ENCODE results near the gene ZNF106.

The ZNF106 gene

DNA sequence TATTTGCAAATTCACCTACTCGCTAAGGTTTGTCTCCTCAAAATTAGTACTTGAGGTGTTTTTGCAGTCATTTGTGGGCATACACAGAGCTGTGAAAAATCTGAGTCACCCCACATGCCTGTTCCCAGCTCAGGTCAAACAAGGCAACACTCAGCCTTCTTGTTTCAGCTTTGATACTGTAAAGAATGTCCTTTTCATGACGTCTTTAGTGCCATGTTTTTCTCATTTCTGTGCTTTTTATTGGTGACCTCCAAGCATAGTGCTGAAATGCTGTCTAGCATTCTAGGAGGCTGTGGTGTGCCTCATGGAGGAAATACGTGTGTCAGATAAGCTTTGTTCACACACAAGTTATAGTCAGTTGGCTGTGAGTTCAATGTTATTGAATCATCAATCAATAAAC lies 122.8 kb downstream of the ZNF106 start:
- POLR2A ChIA-PET: interaction anchor here (0.6 kb wide), 1 partner anchor 21 kb away, joined by 3 read pairs; no protein-coding TSS in a partner anchor
- CTCF ChIA-PET: interaction anchor here (0.7 to 2.5 kb wide), 4 partner anchors 9 to 19 kb away, joined by 3 to 14 read pairs (median 4); partner anchors contain the start of gene CAPN3
- no peak for DNase-seq (ENCODE audit: low read depth, low spot score)
- TF ChIP-seq, protein P1, sequence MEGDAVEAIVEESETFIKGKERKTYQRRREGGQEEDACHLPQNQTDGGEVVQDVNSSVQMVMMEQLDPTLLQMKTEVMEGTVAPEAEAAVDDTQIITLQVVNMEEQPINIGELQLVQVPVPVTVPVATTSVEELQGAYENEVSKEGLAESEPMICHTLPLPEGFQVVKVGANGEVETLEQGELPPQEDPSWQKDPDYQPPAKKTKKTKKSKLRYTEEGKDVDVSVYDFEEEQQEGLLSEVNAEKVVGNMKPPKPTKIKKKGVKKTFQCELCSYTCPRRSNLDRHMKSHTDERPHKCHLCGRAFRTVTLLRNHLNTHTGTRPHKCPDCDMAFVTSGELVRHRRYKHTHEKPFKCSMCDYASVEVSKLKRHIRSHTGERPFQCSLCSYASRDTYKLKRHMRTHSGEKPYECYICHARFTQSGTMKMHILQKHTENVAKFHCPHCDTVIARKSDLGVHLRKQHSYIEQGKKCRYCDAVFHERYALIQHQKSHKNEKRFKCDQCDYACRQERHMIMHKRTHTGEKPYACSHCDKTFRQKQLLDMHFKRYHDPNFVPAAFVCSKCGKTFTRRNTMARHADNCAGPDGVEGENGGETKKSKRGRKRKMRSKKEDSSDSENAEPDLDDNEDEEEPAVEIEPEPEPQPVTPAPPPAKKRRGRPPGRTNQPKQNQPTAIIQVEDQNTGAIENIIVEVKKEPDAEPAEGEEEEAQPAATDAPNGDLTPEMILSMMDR (IDR thresholded peaks at IDR 0.05; ENCODE audit: insufficient read depth, low read length, missing control alignments): no peak
- no peak overlapping the region for H3K4me3 ChIP-seq (ENCODE audit: low read depth, low read length)

DNA sequence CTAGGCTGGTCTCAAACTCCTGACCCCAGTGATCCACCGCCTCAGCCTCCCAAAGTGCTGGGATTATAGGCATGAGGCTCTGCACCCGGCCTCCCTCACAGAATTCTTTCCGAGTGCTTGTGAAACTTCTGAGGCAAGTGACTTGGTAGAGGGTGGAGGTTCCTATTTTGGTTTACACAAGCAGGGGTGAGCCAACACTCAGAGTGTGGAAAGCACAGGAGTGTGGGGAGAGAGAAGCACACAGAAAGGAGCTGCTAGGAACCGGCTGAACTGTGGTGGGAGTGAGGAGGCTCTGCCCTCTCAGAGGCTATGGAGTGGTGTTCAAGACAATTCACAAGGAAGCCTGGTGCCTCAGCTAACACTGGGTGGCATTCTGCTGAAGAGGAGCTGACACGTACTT lies 123.9 kb downstream of the ZNF106 start:
- ChIA-PET POLR2A (no interaction called here), CTCF (interaction anchor here (1.8 to 2.5 kb wide), 2 partner anchors 10 to 18 kb away, joined by 4 to 14 read pairs; no protein-coding TSS in a partner anchor)
- DNase-seq (ENCODE audit: low read depth, low spot score): no peak
- TF ChIP-seq, protein P1 (IDR thresholded peaks at IDR 0.05; ENCODE audit: insufficient read depth, low read length, missing control alignments): no peak
- H3K4me3 ChIP-seq (ENCODE audit: low read depth, low read length): no peak overlapping the region

DNA sequence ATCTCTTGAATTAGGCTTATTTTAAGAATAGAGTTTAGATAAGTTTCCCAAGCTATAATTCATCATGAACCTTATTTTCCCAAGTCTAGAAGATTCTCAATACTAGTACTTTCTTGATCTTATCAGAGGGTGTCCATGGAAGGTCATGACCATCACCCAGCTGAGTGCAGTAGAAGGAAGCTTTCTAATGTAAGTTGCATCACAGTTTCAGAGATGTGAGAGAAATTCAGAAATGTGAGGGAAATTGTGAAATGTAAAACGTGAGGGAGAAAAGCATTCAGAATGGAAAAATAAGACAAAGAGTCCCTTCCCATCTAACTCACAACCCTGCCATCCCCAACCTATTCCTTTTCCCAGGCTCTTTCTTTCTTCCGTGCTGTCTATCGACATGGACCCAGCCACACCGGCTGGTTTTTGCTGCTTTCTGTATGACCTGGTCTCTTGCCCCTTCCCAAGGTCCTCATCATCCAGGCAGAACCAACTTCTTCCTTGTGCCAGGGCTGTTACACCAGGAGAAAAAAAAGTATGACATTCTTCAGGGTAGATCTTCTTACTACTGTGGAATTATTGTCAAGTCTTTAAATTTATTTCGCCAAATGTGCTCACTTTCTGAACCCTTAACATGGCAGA lies 124.9 kb downstream of the ZNF106 start:
- no peak overlapping the region for H3K4me3 ChIP-seq (ENCODE audit: low read depth, low read length)
- POLR2A ChIA-PET: no interaction called here
- no peak for DNase-seq (ENCODE audit: low read depth, low spot score)
- TF ChIP-seq, protein P1 (IDR thresholded peaks at IDR 0.05; ENCODE audit: insufficient read depth, low read length, missing control alignments): no peak
- CTCF ChIA-PET: no interaction called here

DNA sequence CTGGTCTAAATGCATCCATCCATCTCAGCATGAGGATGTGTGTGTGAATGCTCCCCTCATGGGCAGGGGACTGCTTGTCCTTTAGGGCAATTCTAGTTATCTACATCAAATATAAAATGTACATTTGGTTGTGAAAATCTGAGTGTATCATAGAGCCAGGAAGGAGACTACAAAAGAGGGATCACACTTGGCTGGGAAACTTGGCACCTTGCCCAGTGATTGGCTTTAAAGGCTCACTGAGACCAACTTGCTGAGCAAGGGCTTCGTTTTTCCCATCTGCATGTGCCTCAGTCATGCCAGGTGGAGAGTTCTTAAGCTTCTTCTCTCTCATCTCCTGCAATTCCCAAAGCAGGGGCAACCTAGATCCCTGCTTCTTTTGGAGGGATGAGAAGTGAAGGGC lies 126.4 kb downstream of the ZNF106 start:
- POLR2A ChIA-PET: no interaction called here
- DNase-seq (ENCODE audit: low read depth, low spot score): no peak
- CTCF ChIA-PET: interaction anchor here (1.2 kb wide), 1 partner anchor 20 kb away, joined by 3 read pairs; no protein-coding TSS in a partner anchor
- no peak overlapping the region for H3K4me3 ChIP-seq (ENCODE audit: low read depth, low read length)
- TF ChIP-seq, protein P1 (IDR thresholded peaks at IDR 0.05; ENCODE audit: insufficient read depth, low read length, missing control alignments): no peak

DNA sequence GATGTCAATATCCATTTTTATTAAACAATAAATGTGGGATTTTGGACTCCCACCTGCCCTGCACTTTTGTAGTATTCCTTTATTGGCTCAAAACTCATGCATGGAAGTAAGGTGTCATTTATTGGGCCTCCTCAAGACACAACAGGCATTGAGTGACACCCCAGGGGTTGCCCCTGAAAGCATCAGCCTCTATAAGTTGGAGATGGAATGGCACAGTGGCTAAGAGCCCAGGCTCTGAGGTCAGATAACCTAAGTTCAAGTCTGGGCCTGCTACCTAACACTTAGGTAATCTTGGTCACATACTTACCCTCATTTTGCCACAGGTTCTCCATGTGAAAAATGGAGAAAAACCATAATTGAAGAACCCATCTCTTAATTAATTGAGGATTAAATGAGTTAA lies 127.0 kb downstream of the ZNF106 start:
- ChIA-PET POLR2A (no interaction called here), CTCF (interaction anchor here (1.2 kb wide), 1 partner anchor 20 kb away, joined by 3 read pairs; no protein-coding TSS in a partner anchor)
- H3K4me3 ChIP-seq (ENCODE audit: low read depth, low read length): no peak overlapping the region
- no peak for DNase-seq (ENCODE audit: low read depth, low spot score)
- TF ChIP-seq, protein P1 (IDR thresholded peaks at IDR 0.05; ENCODE audit: insufficient read depth, low read length, missing control alignments): no peak

DNA sequence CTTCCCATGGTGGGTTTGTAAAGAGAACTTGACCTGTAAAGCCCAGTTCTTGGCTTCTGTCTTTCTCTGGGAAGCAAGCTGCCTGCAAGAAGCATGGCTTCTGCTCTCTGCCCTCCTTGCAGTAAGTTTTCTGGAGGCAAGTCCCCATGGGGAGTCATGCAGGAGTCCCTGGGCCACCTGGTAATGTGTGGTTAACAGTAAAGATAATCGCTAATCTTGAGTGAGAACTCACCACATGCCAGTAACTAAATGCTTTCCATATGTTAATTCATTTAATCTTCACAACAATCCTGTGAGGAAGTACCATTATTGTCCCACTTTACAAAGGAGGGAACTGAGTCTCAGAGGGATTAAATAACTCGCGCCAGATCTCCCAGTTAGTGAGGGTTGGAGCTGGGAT lies 127.5 kb downstream of the ZNF106 start:
- ChIA-PET POLR2A (no interaction called here), CTCF (interaction anchor here (1.2 kb wide), 1 partner anchor 21 kb away, joined by 3 read pairs; no protein-coding TSS in a partner anchor)
- TF ChIP-seq, protein P1 (IDR thresholded peaks at IDR 0.05; ENCODE audit: insufficient read depth, low read length, missing control alignments): no peak
- no peak overlapping the region for H3K4me3 ChIP-seq (ENCODE audit: low read depth, low read length)
- DNase-seq (ENCODE audit: low read depth, low spot score): no peak
